ENCODE data around the gene BEND5.

Gene BEND5

GRCh38 chr1:48767975-48768510 is 8.6 kb downstream of the BEND5 start:
- no peak for TF ChIP-seq CTCF (conservative IDR thresholded peaks at IDR 0.05; ENCODE audit: low read depth, low read length)
- peak; percentile 39 for DNase-seq (ENCODE audit: low read depth)
- no peak overlapping the region for H3K4me3 ChIP-seq (ENCODE audit: low read length)

- DNase-seq (ENCODE audit: low read depth): no peak
- TF ChIP-seq CTCF (conservative IDR thresholded peaks at IDR 0.05; ENCODE audit: low read depth, low read length): no peak
- H3K4me3 ChIP-seq (ENCODE audit: low read length): no peak overlapping the region
Measured at GRCh38 chr1:48765335-48765734, 11.4 kb downstream of the BEND5 start.

GRCh38 chr1:48761986-48762385 is 14.7 kb downstream of the BEND5 start:
- no peak overlapping the region for H3K4me3 ChIP-seq (ENCODE audit: low read length)
- no peak for DNase-seq (ENCODE audit: low read depth)
- no peak for TF ChIP-seq CTCF (conservative IDR thresholded peaks at IDR 0.05; ENCODE audit: low read depth, low read length)

GRCh38 chr1:48761411-48761810 is 15.3 kb downstream of the BEND5 start:
- H3K4me3 ChIP-seq (ENCODE audit: low read length): no peak overlapping the region
- DNase-seq (ENCODE audit: low read depth): no peak
- TF ChIP-seq CTCF (conservative IDR thresholded peaks at IDR 0.05; ENCODE audit: low read depth, low read length): no peak

GRCh38 chr1:48760857-48761256 is 15.8 kb downstream of the BEND5 start:
- H3K4me3 ChIP-seq (ENCODE audit: low read length): no peak overlapping the region
- no peak for DNase-seq (ENCODE audit: low read depth)
- TF ChIP-seq CTCF (conservative IDR thresholded peaks at IDR 0.05; ENCODE audit: low read depth, low read length): no peak

- H3K4me3 ChIP-seq (ENCODE audit: low read length): no peak overlapping the region
- TF ChIP-seq CTCF (conservative IDR thresholded peaks at IDR 0.05; ENCODE audit: low read depth, low read length): no peak
- no peak for DNase-seq (ENCODE audit: low read depth)
Measured at GRCh38 chr1:48758976-48759375, 17.7 kb downstream of the BEND5 start.

GRCh38 chr1:48757363-48757762 is 19.3 kb downstream of the BEND5 start:
- no peak for DNase-seq (ENCODE audit: low read depth)
- TF ChIP-seq CTCF (conservative IDR thresholded peaks at IDR 0.05; ENCODE audit: low read depth, low read length): no peak
- no peak overlapping the region for H3K4me3 ChIP-seq (ENCODE audit: low read length)

All from retinal pigment epithelial cell (primary cell).